SU-DHL-6 (cell line): ENCODE results near the gene GOLGA3.
A peak's percentile ranks its signal among the peaks of the same experiment; 100 is the strongest.
"Not testable (repeated sequence)": the region's sequence is repeated elsewhere in the genome, so short reads cannot be mapped to it uniquely, and the experiment has no call there.

Source experiments
- H2AFZ ChIP-seq: fragments of 200-600 bp; sonication (generic); 2 replicates; pipeline ENCODE4 v1.6.1; 2014; ENCODE audit warnings: low read depth, mild to moderate bottlenecking, moderate library complexity, mixed read lengths, antibody characterized with exemption, low read length; ENCODE audit not compliant: severe bottlenecking
- H3F3A ChIP-seq: fragments of 200-600 bp; shearing (Covaris generic); 2 replicates; pipeline ENCODE4 v1.6.0; 2016; ENCODE audit warnings: antibody characterized with exemption, mild to moderate bottlenecking; ENCODE audit not compliant: insufficient read depth
- H3K27ac ChIP-seq: fragments of 200-600 bp; sonication (generic); 2 replicates; pipeline ENCODE4 v1.5.1; 2016; ENCODE audit warnings: low read depth, mild to moderate bottlenecking, low read length, moderate library complexity, mixed read lengths
- H3K27me3 ChIP-seq: fragments of 200-600 bp; sonication (generic), shearing (Covaris generic); 2 replicates; pipeline ENCODE4 v1.6.0; 2014; ENCODE audit warnings: mild to moderate bottlenecking, low read length
- H3K36me3 ChIP-seq: fragments of 200-600 bp; sonication (generic); 2 replicates; pipeline ENCODE4 v1.6.1; 2014; ENCODE audit warnings: mild to moderate bottlenecking, low read length, mixed read lengths
- H3K4me2 ChIP-seq: fragments of 300-600, 200-600 bp; shearing (Covaris generic), sonication (generic); 2 replicates; pipeline ENCODE4 v1.6.0; 2014; ENCODE audit warnings: low read length, low read depth, mild to moderate bottlenecking; ENCODE audit not compliant: poor library complexity, severe bottlenecking
- H3K4me3 ChIP-seq: fragments of 200-600 bp; sonication (generic); 2 replicates; pipeline ENCODE4 v1.5.1; 2014; ENCODE audit warnings: antibody characterized with exemption, low read length, mild to moderate bottlenecking, mixed read lengths; ENCODE audit not compliant: insufficient read depth, poor library complexity, severe bottlenecking
- H3K79me2 ChIP-seq: fragments of 200-600 bp; sonication (generic); 2 replicates; pipeline ENCODE4 v1.6.1; 2014; ENCODE audit warnings: mild to moderate bottlenecking, low read length, moderate library complexity; ENCODE audit not compliant: insufficient read depth
- H3K9ac ChIP-seq: fragments of 200-600 bp; sonication (generic); 2 replicates; pipeline ENCODE4 v1.7.0; 2014; ENCODE audit warnings: mild to moderate bottlenecking, low read length
- H3K9me2 ChIP-seq: fragments of 200-600 bp; sonication (generic); replicated peaks from 2 replicates; pipeline ENCODE4 v1.6.1; 2014; ENCODE audit warnings: low read length; ENCODE audit not compliant: insufficient read depth
- H3K9me3 ChIP-seq: fragments of 200-600 bp; sonication (generic); 2 replicates; pipeline ENCODE4 v1.6.1; 2014; ENCODE audit warnings: low read length, mixed read lengths; ENCODE audit not compliant: insufficient read depth
- H4K20me1 ChIP-seq: fragments of 200-600 bp; sonication (generic); 2 replicates; pipeline ENCODE4 v1.6.1; 2014; ENCODE audit warnings: low read depth, mild to moderate bottlenecking, antibody characterized with exemption, low read length, moderate library complexity, mixed read lengths
- CTCF ChIP-seq: fragments of 200-600 bp; sonication (generic); IDR thresholded peaks from one replicate; pipeline ENCODE4 v1.5.1; 2017; ENCODE audit warnings: antibody characterized with exemption, mild to moderate bottlenecking, low read length, moderate library complexity; ENCODE audit not compliant: insufficient read depth, poor library complexity, severe bottlenecking
- EZH2phosphoT487 ChIP-seq: fragments of 200-600 bp; sonication (generic), shearing (Covaris generic); conservative IDR thresholded peaks from 2 replicates; pipeline ENCODE4 v1.6.1; 2018; ENCODE audit warnings: mild to moderate bottlenecking, antibody characterized with exemption, low read length, moderate library complexity, mixed read lengths

GOLGA3 gene

GRCh38 chr12:132828706-132829534 lies at the start of gene GOLGA3:
TSS of gene GOLGA3 (minus strand) at chr12:132828869. CDS start at chr12:132822128, 6,741 bp downstream.
- peak within 1 kb of the TSS; percentile 89 for H2AFZ ChIP-seq

GRCh38 chr12:132874620-132875019 lies 46.0 kb upstream of the GOLGA3 start:
- H3K27me3 ChIP-seq, H3K4me3 ChIP-seq, H4K20me1 ChIP-seq, H3K9me2 ChIP-seq, H3K36me3 ChIP-seq, H3K79me2 ChIP-seq, H2AFZ ChIP-seq, H3K9ac ChIP-seq, H3K4me2 ChIP-seq, H3F3A ChIP-seq, H3K27ac ChIP-seq, H3K9me3 ChIP-seq: not testable (repeated sequence)

More at GRCh38 chr12:132828706-132829534, at the start of gene GOLGA3:
- H3K9me3 ChIP-seq: no peaks in the 10 kb centered on the region
- no peaks in the 10 kb centered on the region for H3K27me3 ChIP-seq
- H4K20me1 ChIP-seq: no peaks in the 10 kb centered on the region; the same call in 1 of the 2 replicates
- H3K4me2 ChIP-seq: peak within 1 kb of the TSS; percentile 72
- peak within 1 kb of the TSS; percentile 79 for H3K27ac ChIP-seq
- 0 out of 2 replicates have a peak, but pooled peaks cover 5% of the 10 kb centered on the region for H3K36me3 ChIP-seq
- peak within 1 kb of the TSS; percentile 77 for H3K9ac ChIP-seq
- no peak for TF ChIP-seq EZH2phosphoT487
- TF ChIP-seq CTCF: no peak
- peak within 1 kb of the TSS; percentile 96 for H3K4me3 ChIP-seq
- H3K9me2 ChIP-seq: no peaks in the 10 kb centered on the region
- peaks cover 42% of the 10 kb centered on the region for H3K79me2 ChIP-seq
- H3F3A ChIP-seq: no peaks in the 10 kb centered on the region

GRCh38 chr12:132874175-132874574 lies 45.5 kb upstream of the GOLGA3 start:
- H3F3A ChIP-seq: no peaks in the 10 kb centered on the region
- TF ChIP-seq EZH2phosphoT487 (no peak), CTCF (no peak)
- H3K27ac ChIP-seq: no peak overlapping the region
- H3K36me3 ChIP-seq: no peaks in the 10 kb centered on the region
- H3K4me2 ChIP-seq: no peak overlapping the region
- no peaks in the 10 kb centered on the region for H3K79me2 ChIP-seq
- H3K9me3 ChIP-seq: no peaks in the 10 kb centered on the region
- H2AFZ ChIP-seq: no peak overlapping the region
- no peaks in the 10 kb centered on the region for H3K9me2 ChIP-seq
- H4K20me1 ChIP-seq: no peaks in the 10 kb centered on the region
- no peak overlapping the region for H3K9ac ChIP-seq
- no peaks in the 10 kb centered on the region for H3K27me3 ChIP-seq
- no peak overlapping the region for H3K4me3 ChIP-seq

GRCh38 chr12:132873724-132874123 lies 45.1 kb upstream of the GOLGA3 start:
- TF ChIP-seq CTCF: no peak
- TF ChIP-seq EZH2phosphoT487: no peak
- Histone ChIP-seq H3K4me3 (no peak overlapping the region), H3F3A (no peaks in the 10 kb centered on the region), H3K4me2 (no peak overlapping the region), H3K9me3 (no peaks in the 10 kb centered on the region), H4K20me1 (no peaks in the 10 kb centered on the region), H3K27ac (no peak overlapping the region), H3K9ac (no peak overlapping the region), H3K36me3 (no peaks in the 10 kb centered on the region), H3K79me2 (no peaks in the 10 kb centered on the region), H3K27me3 (no peaks in the 10 kb centered on the region), H2AFZ (no peak overlapping the region), H3K9me2 (no peaks in the 10 kb centered on the region)
